Ammon's horn (tissue), 1 donor: ENCODE data around the gene OPA3.
"Not testable (repeated sequence)": the region's sequence is repeated elsewhere in the genome, so short reads cannot be mapped to it uniquely, and the experiment has no call there.

Source experiments
- DNase-seq: peaks from one replicate; pipeline ENCODE4 v3.0.0-alpha.2; 2016; ENCODE audit warnings: low spot score

The OPA3 gene

DNA sequence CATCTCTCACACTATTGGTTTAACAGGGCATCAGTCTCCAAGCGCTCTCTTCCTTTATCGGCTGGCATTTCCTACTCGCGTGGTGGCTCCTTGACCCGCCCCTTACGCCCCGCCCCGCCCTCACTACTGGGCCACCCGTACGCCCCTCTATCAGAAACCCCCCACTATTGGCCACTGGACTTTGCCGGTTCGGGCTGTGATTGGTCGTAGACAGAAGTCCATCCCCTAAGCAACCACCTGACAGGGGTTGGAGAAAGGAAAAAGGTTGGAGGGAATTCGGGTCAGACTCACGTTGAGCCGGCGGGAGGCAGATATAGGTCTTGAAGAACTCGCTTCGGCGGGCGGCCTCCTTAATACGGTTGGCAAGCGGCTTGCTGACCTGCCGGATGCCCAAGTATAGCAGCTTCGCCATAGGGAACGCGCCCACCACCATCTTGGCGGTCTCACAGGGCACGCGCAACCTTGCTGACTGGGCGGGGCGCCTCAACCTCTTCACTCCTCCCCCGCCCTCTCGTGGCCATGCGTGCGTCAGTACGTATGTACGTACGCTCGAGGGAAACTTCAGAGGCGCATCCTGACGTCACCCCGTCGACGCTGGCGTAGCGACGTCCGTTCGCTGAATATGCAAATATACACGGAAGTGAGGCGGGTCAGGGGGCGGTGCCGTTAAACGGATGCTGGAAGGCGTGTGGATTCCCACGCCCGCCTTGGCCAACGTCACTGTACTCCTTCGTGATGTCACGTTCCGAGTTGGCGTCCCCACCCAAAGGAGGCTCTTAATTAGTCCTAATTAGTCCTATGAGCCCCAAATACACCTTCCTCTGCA, at the start of gene OPA3:
TSS of gene OPA3 (minus strand) at position 471 of the 826 bp plus-strand sequence. CDS start at position 433, 38 bp downstream.
- peak; percentile 100 for DNase-seq

GRCh38 chr19:45632468-45633196, 48.0 kb upstream of the OPA3 start:
- DNase-seq, result peak; percentile 53

DNA sequence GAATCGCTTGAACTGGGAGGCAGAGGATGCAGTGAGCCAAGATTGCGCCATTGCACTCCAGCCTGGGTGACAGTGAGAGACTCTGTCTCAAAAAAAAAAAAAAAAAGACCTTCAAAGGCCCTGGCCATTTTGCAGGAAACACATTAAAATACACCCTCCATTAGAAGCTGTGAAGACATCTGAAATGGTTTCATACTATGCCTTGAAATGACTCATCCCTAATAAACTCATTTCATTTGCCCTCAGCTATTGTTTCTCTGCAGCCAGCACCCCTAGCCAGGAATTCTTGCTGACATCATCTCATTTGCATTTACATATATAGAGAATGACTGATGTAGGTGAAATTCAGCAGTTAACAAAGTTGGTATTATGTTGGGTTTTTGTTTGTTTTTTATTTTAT, 45.9 kb upstream of the OPA3 start:
- DNase-seq, result no peak

DNA sequence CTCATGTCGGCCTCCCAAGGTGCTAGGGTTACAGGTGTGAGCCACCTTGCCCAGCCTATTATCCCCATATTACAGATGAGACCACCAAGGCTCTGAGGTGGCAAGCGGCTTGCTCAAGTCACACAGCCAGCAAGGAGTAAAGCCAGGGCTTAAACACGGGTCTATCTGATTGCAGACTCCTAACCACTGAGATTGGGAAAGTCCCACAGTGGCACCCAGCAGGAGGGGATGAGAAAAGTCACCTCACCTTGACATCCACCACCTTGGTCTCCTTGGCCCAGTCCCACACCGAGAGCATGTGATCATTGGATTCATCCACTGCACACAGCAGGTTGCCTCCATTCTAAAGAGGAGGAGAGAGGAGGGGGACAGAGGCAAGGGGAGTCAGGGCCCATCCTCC, 45.1 kb upstream of the OPA3 start:
- DNase-seq, result no peak

GRCh38 chr19:45628219-45628618, 43.6 kb upstream of the OPA3 start:
- not testable (repeated sequence) for DNase-seq

GRCh38 chr19:45623984-45624383, 39.4 kb upstream of the OPA3 start:
- DNase-seq, result no peak

DNA sequence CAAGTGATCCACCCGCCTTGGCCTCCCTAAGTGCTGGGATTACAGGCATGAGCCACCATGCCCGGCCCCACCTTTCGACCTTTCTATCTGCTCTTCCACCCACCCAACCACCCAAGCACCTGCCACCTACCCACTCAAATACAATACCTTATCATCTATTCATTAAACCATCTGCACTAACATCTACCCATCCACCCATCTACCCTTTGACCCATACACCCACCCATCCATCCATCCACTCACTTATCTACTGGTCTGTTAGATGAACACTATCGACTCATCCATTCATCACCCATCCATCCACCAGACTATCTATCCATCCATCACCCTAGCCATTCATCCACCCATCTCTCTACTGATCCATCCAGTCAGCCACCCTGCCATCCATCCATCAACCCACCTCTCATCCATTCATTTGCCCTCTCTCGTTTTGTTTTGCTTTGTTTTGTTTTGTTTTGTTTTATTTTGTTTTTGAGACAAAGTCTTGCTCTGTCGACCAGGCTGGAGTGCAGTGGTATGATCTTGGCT, 37.4 kb upstream of the OPA3 start:
- DNase-seq, result no peak

- no peak for DNase-seq
Measured at GRCh38 chr19:45621389-45621788, 36.8 kb upstream of the OPA3 start.

DNA sequence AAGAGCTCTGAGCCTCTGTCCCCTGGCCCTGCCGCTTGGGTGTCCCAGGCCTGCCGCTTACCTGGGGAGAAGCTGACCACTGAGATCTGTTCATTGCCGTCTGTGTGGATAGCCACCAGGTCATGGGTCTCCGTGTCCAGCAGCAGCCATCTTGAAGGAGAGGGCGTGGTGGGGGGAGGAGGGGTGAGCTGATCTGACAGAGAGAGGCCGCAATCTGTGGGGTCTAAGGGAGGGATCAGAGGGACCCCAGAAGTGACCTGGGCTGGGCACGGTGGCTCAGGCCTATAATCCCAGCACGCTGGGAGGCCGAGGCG, 32.1 kb upstream of the OPA3 start:
- DNase-seq, result no peak

DNA sequence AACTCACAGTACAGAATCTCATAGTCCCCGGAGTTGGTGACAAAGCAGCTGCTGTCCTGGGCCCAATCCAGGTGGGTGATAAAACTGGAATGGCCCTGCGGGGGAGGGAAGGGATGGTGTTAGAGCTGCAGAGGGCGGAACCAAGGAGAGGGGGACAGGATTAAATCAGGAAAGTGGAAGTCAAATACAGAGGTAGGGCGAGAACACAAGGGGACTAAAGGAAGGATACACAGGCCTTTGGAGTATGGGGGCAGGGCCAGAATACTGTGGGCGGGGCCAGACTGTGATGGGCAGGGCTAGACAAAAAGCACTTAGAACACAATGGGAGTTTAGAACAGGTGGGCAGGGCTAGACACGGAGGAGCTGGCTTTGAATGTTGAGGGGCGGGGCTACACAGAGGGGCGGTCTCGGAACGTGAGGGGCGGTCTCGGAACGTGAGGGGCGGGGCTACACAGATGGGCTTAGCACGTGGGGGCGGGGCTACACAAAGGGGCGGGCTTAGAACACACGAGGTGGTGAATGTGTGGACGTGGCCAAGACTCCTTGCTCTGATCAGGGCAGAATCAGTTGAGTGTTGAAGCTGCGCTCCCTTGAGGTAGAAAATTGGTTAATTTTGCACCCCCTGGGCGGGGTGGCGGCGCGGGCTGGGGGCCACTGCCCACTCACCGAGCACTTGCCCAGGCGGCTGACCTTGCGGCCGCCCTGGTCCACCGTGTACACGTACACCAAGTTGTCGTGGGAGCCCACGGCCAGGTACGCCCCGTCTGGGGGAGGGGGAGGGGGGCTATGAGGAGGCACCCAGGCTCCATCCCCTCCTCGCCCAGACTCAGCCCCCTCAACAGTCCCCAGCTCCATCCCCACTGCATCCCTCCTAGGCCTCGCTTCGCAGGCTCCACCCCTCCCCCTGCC, 31.4 kb upstream of the OPA3 start:
- DNase-seq, result peak; percentile 23

DNA sequence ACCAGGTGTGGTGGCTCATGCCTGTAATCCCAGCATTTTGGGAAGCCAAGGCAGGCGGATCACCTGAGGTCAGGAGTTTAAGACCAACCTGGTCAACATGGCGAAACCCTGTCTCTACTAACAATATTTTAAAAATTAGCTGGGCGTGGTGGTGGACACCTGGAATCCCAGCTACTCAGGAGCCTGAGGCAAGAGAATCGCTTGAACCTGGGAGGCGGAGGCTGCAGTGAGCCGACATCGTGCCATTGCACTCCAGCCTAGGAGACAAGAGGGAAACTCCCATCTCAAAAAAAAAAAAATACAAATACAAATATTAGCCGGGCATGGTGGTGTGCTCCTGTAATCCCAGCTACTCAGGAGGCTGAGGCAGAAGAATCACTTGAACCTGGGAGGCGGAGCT, 30.5 kb upstream of the OPA3 start:
- not testable (repeated sequence) for DNase-seq

- DNase-seq, result no peak
Measured at GRCh38 chr19:45613926-45614725, 29.5 kb upstream of the OPA3 start.

GRCh38 chr19:45608948-45609347, 24.3 kb upstream of the OPA3 start:
- DNase-seq, result no peak

DNA sequence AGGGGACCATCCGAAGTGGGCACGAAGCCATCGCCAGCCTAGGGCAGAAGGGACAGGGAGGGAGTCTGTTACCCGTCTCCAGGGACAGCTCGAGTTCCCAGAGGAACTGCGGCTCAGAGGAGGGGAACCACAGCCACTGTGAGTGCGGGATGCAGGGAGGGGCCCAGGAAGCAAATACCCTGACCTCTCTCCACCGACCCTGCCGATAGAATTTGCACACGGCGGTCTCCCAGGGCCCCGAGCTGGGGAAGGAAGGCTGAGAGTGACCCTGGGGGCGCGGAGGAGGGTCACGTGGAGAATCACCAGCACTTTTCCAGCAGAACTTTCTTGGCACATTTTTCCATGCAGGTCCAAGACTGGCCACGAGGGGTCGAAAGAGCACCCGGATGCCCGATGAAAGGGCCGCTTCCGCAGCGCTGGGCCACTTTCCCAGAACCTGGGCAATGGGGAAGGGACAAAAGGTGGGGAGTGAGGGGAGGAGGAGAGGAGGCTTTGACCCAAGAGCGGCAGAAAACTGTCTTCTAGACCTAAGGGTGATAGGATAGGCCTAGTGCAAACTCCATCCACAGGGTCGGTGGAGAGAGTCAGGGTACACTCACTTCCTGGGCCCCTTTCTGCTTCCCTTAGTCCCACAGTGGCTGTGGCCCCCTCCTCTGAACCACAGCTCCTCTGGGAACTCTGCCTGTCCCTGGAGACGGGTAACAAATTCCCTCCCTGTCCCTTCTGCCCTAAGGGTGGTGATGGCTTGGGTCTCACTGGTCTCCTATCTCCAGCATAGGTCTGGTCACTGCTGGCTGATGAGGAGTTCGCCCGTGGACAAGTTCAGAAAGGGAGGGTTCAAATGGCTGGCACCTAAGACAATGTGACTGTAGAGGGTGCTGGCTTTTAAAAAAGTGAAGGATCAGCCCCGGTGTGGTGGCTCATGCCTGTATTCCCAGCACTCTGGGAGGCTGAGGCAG, 22.7 kb upstream of the OPA3 start:
- peak; percentile 73 for DNase-seq

DNA sequence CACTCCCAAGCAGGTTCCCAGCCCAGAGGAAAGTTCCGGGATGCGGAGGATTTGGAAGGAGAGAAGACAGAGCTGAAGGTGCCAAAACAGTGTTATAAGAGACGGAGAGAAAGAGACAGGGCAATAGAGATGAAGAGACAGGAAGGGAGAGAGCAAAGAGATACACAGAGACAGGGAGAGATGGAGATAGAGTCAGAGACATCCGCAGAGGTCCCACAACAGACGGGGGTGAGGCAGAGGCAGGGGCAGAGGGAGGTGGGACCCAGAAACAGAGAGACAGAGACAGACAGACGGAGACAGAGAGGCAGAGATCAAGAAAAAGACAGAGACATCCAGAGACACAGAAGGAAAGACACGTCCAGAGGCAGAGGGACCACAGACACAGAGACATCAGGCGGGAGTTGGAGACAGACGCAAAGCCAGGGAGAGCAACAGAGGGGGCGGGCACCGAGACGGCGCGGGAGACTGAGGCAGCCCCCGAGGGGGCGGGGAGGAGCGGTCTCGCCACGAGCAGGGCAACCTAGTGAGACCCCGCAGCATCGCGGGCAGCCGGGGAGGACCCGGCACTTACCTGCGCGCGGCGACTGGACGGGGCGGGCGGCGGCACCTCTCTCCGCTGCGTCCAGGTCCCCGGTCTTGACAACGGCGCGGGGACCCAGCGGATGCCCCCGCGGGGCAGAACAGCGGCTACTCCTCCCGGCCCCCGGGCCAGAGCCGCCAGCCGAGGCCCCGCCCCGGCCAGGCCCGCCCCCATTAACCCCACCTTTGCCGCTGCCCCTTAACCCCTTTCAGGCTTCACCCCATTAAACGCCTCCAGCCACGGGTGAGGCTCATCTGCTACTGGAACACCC, 17.1 kb upstream of the OPA3 start, which contains the start of gene GPR4:
TSS of gene GPR4 (minus strand) at position 689 of the 851 bp plus-strand sequence. CDS start 10,346 bp downstream, outside the sequence.
- DNase-seq, result no peak

DNA sequence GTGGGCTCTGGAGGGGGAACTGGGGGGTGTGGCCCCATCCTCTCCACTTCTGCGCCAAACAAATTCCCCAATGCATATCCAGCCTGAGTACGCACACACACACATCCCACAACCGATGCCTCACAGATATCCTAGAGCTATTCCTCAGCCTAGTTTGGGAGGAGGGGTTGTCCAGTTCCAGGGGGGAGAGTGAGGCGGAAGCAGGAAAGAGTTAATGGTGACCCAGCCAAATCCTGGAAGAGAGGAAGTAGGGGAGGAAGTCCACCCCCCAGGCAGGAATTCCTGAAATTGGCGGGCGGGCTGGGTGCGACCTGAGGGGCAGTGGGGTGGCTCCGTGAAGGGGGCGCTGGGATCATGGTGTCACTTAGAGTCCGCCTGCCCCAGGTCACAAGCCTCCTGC, 16.5 kb upstream of the OPA3 start:
- DNase-seq, result no peak

- DNase-seq, result no peak
Measured at GRCh38 chr19:45600340-45600885, 15.8 kb upstream of the OPA3 start.

- no peak for DNase-seq
Measured at GRCh38 chr19:45599286-45599685, 14.7 kb upstream of the OPA3 start.
